GM21367 (cell line): Measurements from ENCODE around the gene ERGIC1.
A peak's percentile ranks its signal among the peaks of the same experiment; 100 is the strongest.

ENCODE experiments used
- ATAC-seq: cut with Tn5 transposase; IDR thresholded peaks from one replicate; pipeline ENCODE4 v1.9.1; 2021; ENCODE audit not compliant: unreplicated experiment

The ERGIC1 gene

GRCh38 chr5:172827841-172828240 is 6.2 kb upstream of the ERGIC1 start:
- no peak for ATAC-seq

- no peak for ATAC-seq
Observed at GRCh38 chr5:172828911-172829431, 5.1 kb upstream of the ERGIC1 start.

- no peak for ATAC-seq
Observed at GRCh38 chr5:172830275-172830799, 3.7 kb upstream of the ERGIC1 start.

GRCh38 chr5:172830876-172831662 is 3.0 kb upstream of the ERGIC1 start:
- ATAC-seq, result no peak

- no peak for ATAC-seq
Observed at GRCh38 chr5:172832383-172833315, 1.4 kb upstream of the ERGIC1 start.

GRCh38 chr5:172833372-172833685 is 722 bp upstream of the ERGIC1 start:
- ATAC-seq, result no peak

- peak; percentile 10 for ATAC-seq
Observed at GRCh38 chr5:172834415-172835289, 601 bp downstream of the ERGIC1 start.

- ATAC-seq, result no peak
Observed at GRCh38 chr5:172835290-172835993, 1.4 kb downstream of the ERGIC1 start.

- ATAC-seq, result no peak
Observed at GRCh38 chr5:172835994-172836356, 1.9 kb downstream of the ERGIC1 start.

- ATAC-seq, result peak; percentile 78
Observed at GRCh38 chr5:172837640-172838039, 3.6 kb downstream of the ERGIC1 start.

- ATAC-seq, result no peak
Observed at GRCh38 chr5:172838151-172838875, 4.3 kb downstream of the ERGIC1 start.

- ATAC-seq, result no peak
Observed at GRCh38 chr5:172839669-172840431, 5.8 kb downstream of the ERGIC1 start.

GRCh38 chr5:172840432-172841154 is 6.5 kb downstream of the ERGIC1 start:
- no peak for ATAC-seq

- no peak for ATAC-seq
Observed at GRCh38 chr5:172841256-172841655, 7.2 kb downstream of the ERGIC1 start.

- no peak for ATAC-seq
Observed at GRCh38 chr5:172843825-172844576, 9.9 kb downstream of the ERGIC1 start.

- no peak for ATAC-seq
Observed at GRCh38 chr5:172844577-172844838, 10.5 kb downstream of the ERGIC1 start.

- ATAC-seq, result no peak
Observed at GRCh38 chr5:172845154-172845553, 11.1 kb downstream of the ERGIC1 start.

GRCh38 chr5:172845576-172845975 is 11.5 kb downstream of the ERGIC1 start:
- no peak for ATAC-seq
